Right atrium auricular region (tissue), 2 donors: ENCODE data around the gene PPFIA1. TPM values are rescaled to one million over a fixed set of nuclear protein-coding genes. Genes with fewer than 3 reads are reported as not detected.

Source experiments
- DNase-seq: peaks from one replicate; pipeline ENCODE4 v3.0.0-alpha.2; 2019; ENCODE audit warnings: low spot score
- H3K27ac ChIP-seq, 2 donors: fragments of 200-600 bp; sonication (generic); 1 replicate in 1 of 2; 2 replicates in 1 of 2; pipeline ENCODE4 v1.5.1; 2016 to 2019
- H3K27me3 ChIP-seq, 2 donors: fragments of 200-600 bp; sonication (generic); one replicate each; pipeline versions ENCODE4 v1.5.1 to v1.6.0; 2017 to 2019
- H3K36me3 ChIP-seq: fragments of 200-600 bp; sonication (generic); one replicate; pipeline ENCODE4 v1.5.1; 2016
- H3K4me1 ChIP-seq, 2 donors: fragments of 200-600 bp; sonication (generic); one replicate each; pipeline versions ENCODE4 v1.5.1 to v1.6.0; 2017 to 2019
- H3K4me3 ChIP-seq, 2 donors: fragments of 200-600 bp; sonication (generic); 1 replicate in 1 of 2; 2 replicates in 1 of 2; pipeline ENCODE4 v1.5.1; 2017 to 2019; ENCODE audit warnings: mild to moderate bottlenecking in 1 of 2, moderate library complexity in 1 of 2
- H3K9me3 ChIP-seq, 2 donors: fragments of 200-600 bp; sonication (generic); one replicate each; pipeline ENCODE4 v1.5.1; 2019
- CTCF ChIP-seq, 2 donors: fragments of 200-600 bp; sonication (generic); IDR thresholded peaks; one replicate each; pipeline ENCODE4 v1.5.1; 2019; ENCODE audit warnings: antibody characterized with exemption in 2 of 2
- total RNA-seq, 2 donors: library from RNA; depleted of rRNA; stranded (reverse); fragments of >200 nt; gene quantifications; one replicate each; pipeline ENCODE4 v1.1.0, GENCODE V29; 2016

The PPFIA1 gene
- total RNA-seq, 2 donors from 2014 or later, result 28.7 to 45.9 TPM

- H3K4me3 ChIP-seq, result no peak overlapping the region
- DNase-seq, result no peak
- no peaks in the 10 kb centered on the region for H3K27me3 ChIP-seq
- no peak overlapping the region for H3K27ac ChIP-seq
- no peak for TF ChIP-seq CTCF (IDR thresholded peaks at IDR 0.05)
- peaks cover 86% of the 10 kb centered on the region for H3K36me3 ChIP-seq
- no peaks in the 10 kb centered on the region for H3K9me3 ChIP-seq
- H3K4me1 ChIP-seq, result no peaks in the 10 kb centered on the region
Measured at GRCh38 chr11:70430671-70431574, 160.4 kb downstream of the PPFIA1 start.

- no peaks in the 10 kb centered on the region for H3K27me3 ChIP-seq
- H3K36me3 ChIP-seq, result peaks cover 87% of the 10 kb centered on the region
- DNase-seq, result no peak
- H3K27ac ChIP-seq, result no peak overlapping the region
- no peaks in the 10 kb centered on the region for H3K4me1 ChIP-seq
- H3K9me3 ChIP-seq, result no peaks in the 10 kb centered on the region
- no peak for TF ChIP-seq CTCF (IDR thresholded peaks at IDR 0.05)
- H3K4me3 ChIP-seq, result no peak overlapping the region
Measured at GRCh38 chr11:70431611-70432010, 161.1 kb downstream of the PPFIA1 start.

- Histone ChIP-seq H3K36me3 (peaks cover 86% of the 10 kb centered on the region), H3K27me3 (no peaks in the 10 kb centered on the region), H3K27ac (no peak overlapping the region), H3K4me3 (no peak overlapping the region), H3K9me3 (no peaks in the 10 kb centered on the region), H3K4me1 (no peaks in the 10 kb centered on the region)
- no peak for DNase-seq
- TF ChIP-seq CTCF (IDR thresholded peaks at IDR 0.05), result no peak
Measured at GRCh38 chr11:70432065-70432464, 161.6 kb downstream of the PPFIA1 start.

GRCh38 chr11:70432580-70432979 is 162.1 kb downstream of the PPFIA1 start:
- H3K27me3 ChIP-seq, result no peaks in the 10 kb centered on the region
- H3K4me3 ChIP-seq, result no peak overlapping the region
- peaks cover 81% of the 10 kb centered on the region for H3K36me3 ChIP-seq

GRCh38 chr11:70433038-70433437 is 162.5 kb downstream of the PPFIA1 start:
- TF ChIP-seq CTCF (IDR thresholded peaks at IDR 0.05), result no peak
- Histone ChIP-seq H3K9me3 (no peaks in the 10 kb centered on the region), H3K36me3 (peaks cover 81% of the 10 kb centered on the region), H3K4me3 (no peak overlapping the region), H3K27ac (no peak overlapping the region), H3K4me1 (no peaks in the 10 kb centered on the region), H3K27me3 (no peaks in the 10 kb centered on the region)
- DNase-seq, result no peak

More at GRCh38 chr11:70432580-70432979, 162.1 kb downstream of the PPFIA1 start:
- TF ChIP-seq CTCF (IDR thresholded peaks at IDR 0.05), result no peak
- Histone ChIP-seq H3K27ac (no peak overlapping the region), H3K9me3 (no peaks in the 10 kb centered on the region), H3K4me1 (no peaks in the 10 kb centered on the region)
- DNase-seq, result no peak
